ENCODE measurements around the gene MAGEB10. TPM values are rescaled to one million over a fixed set of nuclear protein-coding genes. Genes with fewer than 3 reads are reported as not detected.

MAGEB10 gene, protein sequence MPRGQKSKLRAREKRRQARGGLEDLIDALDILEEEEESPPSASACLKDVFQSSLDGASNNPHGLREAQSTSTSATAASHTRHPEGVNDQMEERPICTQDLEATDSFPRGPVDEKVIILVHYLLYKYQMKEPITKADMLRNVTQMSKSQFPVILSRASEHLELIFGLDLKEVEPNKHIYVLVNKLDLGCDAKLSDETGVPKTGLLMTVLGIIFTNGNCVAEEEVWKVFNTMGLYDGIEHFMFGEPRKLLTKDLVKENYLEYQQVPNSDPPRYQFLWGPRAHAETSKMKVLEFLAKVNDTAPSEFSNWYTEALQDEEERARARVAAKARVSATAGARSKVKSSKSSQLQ
- total RNA-seq (2021; fragmentation: NEBNext Ultra II Directional; extraction: Animal tissue kit (Norgen Biotek cat#: 25700)): not detected
- long read RNA-seq: 0 reads

DNA sequence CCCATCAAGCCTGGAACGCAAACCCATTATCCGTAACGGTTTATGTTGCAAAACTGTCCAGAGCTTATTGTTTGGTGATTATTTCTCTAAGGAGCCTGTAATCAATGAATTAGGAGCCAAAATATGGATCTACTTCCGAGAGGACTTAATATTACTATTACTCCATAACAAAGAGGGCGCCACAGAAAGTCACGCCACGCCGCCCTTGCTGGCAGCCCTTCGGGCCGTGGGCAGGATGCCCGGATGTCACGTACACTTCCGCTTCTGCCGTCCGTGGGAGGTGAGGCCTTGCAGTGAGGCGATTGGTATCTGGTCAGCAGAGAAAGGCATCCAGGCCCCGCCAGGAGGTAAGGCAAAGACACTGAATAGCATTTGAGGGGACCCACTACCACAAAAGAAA, at the start of gene MAGEB10:
Gene MAGEB10, plus strand, starts transcription at position 301 of the 400 bp plus-strand sequence. CDS start 13,317 bp downstream, outside the sequence.
- H3K9me3 Mint-ChIP-seq: no peaks in the 10 kb centered on the region

GRCh38 chrX:27765718-27766117, 42.1 kb upstream of the MAGEB10 start:
- no peaks in the 10 kb centered on the region for H3K4me1 Mint-ChIP-seq (ENCODE audit: low read depth)
- no peak overlapping the region for H3K27ac Mint-ChIP-seq
- no peaks in the 10 kb centered on the region; the same call in 1 of the 2 replicates for H3K27me3 Mint-ChIP-seq (ENCODE audit: insufficient read depth)
- no peak overlapping the region for H3K4me3 Mint-ChIP-seq
- peaks cover 5% of the 10 kb centered on the region; the same call in 1 of the 2 replicates for H3K9me3 Mint-ChIP-seq
- TF ChIP-seq, protein P1, sequence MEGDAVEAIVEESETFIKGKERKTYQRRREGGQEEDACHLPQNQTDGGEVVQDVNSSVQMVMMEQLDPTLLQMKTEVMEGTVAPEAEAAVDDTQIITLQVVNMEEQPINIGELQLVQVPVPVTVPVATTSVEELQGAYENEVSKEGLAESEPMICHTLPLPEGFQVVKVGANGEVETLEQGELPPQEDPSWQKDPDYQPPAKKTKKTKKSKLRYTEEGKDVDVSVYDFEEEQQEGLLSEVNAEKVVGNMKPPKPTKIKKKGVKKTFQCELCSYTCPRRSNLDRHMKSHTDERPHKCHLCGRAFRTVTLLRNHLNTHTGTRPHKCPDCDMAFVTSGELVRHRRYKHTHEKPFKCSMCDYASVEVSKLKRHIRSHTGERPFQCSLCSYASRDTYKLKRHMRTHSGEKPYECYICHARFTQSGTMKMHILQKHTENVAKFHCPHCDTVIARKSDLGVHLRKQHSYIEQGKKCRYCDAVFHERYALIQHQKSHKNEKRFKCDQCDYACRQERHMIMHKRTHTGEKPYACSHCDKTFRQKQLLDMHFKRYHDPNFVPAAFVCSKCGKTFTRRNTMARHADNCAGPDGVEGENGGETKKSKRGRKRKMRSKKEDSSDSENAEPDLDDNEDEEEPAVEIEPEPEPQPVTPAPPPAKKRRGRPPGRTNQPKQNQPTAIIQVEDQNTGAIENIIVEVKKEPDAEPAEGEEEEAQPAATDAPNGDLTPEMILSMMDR (IDR thresholded peaks at IDR 0.05): no peak
- no peaks in the 10 kb centered on the region for H3K36me3 Mint-ChIP-seq (ENCODE audit: low read depth)
- DNase-seq: no peak

More for the DNA sequence above, at the start of gene MAGEB10:
- Mint-ChIP-seq H3K27ac (no peak within 1 kb of the TSS), H3K36me3 (ENCODE audit: low read depth) (no peaks in the 10 kb centered on the region), H3K4me3 (no peak within 1 kb of the TSS), H3K27me3 (ENCODE audit: insufficient read depth) (peaks cover 2% of the 10 kb centered on the region; the same call in 1 of the 2 replicates), H3K4me1 (ENCODE audit: low read depth) (no peaks in the 10 kb centered on the region)
- TF ChIP-seq, protein P1 (IDR thresholded peaks at IDR 0.05): no peak
- DNase-seq: no peak

DNA sequence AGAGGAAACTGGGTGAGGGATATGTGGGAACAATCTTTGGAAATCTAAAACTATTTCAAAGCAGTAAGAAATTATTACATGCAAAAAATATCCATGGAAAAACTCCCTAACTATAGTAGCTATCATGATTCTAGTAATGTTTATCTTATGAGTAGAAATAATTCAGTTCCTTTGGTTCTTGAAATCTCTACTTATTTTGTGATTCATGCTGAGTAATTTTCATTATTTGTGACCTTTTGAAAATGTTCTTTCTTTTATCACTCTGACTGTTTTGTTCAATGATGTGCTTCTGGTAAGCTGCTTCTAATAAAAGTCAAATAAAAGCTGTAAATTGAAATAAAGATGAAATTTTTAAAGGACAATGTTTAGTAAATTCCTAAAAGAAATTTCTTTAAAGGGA, 40.4 kb upstream of the MAGEB10 start:
- H3K27me3 Mint-ChIP-seq (ENCODE audit: insufficient read depth): no peaks in the 10 kb centered on the region; the same call in 1 of the 2 replicates
- H3K4me1 Mint-ChIP-seq (ENCODE audit: low read depth): no peaks in the 10 kb centered on the region
- H3K27ac Mint-ChIP-seq: no peak overlapping the region
- no peaks in the 10 kb centered on the region for H3K36me3 Mint-ChIP-seq (ENCODE audit: low read depth)
- TF ChIP-seq, protein P1 (IDR thresholded peaks at IDR 0.05): no peak
- no peak overlapping the region for H3K4me3 Mint-ChIP-seq
- no peaks in the 10 kb centered on the region for H3K9me3 Mint-ChIP-seq
- DNase-seq: no peak

GRCh38 chrX:27775984-27776383, 31.8 kb upstream of the MAGEB10 start:
- no peak overlapping the region for H3K27ac Mint-ChIP-seq

DNA sequence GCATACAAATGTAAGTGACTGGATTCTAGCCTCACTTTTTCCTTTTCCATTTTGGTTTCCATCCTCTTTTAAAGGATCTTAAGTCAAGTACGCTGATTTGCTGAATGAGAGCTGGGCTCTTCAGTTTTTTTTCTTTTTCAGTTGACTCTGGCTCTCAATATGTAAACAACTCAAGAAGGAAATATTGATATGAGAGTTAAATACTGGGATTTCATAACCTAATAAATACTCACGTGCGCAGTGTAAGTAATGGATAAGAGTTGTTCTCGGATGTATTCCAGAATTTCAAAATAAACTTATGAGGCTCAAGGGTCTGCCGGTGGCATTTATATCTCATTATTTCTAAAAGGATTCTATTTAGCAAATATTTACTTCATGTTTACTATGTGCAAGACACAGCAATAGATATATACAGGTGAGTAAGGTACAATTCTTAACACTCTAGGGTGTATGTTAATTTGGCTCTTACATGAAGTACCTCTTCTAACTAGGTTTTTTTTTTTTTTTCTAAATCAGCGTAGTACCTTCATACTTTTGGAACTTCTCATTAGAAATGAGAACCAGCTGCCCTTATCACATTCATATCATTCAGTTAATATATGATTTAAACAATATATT, 11.0 kb upstream of the MAGEB10 start:
- no peaks in the 10 kb centered on the region for H3K9me3 Mint-ChIP-seq
- no peak for DNase-seq
- no peaks in the 10 kb centered on the region for H3K4me1 Mint-ChIP-seq (ENCODE audit: low read depth)
- TF ChIP-seq, protein P1 (IDR thresholded peaks at IDR 0.05): no peak
- no peaks in the 10 kb centered on the region for H3K27me3 Mint-ChIP-seq (ENCODE audit: insufficient read depth)
- no peak overlapping the region for H3K27ac Mint-ChIP-seq
- no peak overlapping the region for H3K4me3 Mint-ChIP-seq
- no peaks in the 10 kb centered on the region for H3K36me3 Mint-ChIP-seq (ENCODE audit: low read depth)

More at GRCh38 chrX:27775984-27776383, 31.8 kb upstream of the MAGEB10 start:
- TF ChIP-seq, protein P1 (IDR thresholded peaks at IDR 0.05): no peak
- no peak for DNase-seq
- Mint-ChIP-seq H3K4me1 (ENCODE audit: low read depth) (no peaks in the 10 kb centered on the region), H3K9me3 (no peaks in the 10 kb centered on the region), H3K36me3 (ENCODE audit: low read depth) (no peaks in the 10 kb centered on the region), H3K4me3 (no peak overlapping the region), H3K27me3 (ENCODE audit: insufficient read depth) (no peaks in the 10 kb centered on the region)
